ENCODE results near the gene MISP. TPM values are rescaled to one million over a fixed set of nuclear protein-coding genes. Genes with fewer than 3 reads are reported as not detected.

Gene MISP
- total and polyA plus RNA-seq, 10 of the 15 experiments (the other 5 are each of a cell fraction or from before 2014, with no cell fraction given), result not detected

- no peak overlapping the region for H3K27ac ChIP-seq (ENCODE audit: control insufficient read depth, insufficient read depth)
- no peak for ATAC-seq
- H3K4me3 ChIP-seq, result no peak overlapping the region
- in situ Hi-C loops (cut with MboI), result no loop called here
- TF ChIP-seq SREBF2 (IDR thresholded peaks at IDR 0.05; ENCODE audit: low read length) (no peak), BACH1 (IDR thresholded peaks at IDR 0.05; ENCODE audit: borderline replicate concordance) (no peak), SP1 (IDR thresholded peaks at IDR 0.05; ENCODE audit: low read depth, low read length) (no peak), NRF1 (conservative IDR thresholded peaks at IDR 0.05; ENCODE audit: low read depth, low read length) (no peak), ZNF217 (IDR thresholded peaks at IDR 0.05) (no peak), HCFC1 (IDR thresholded peaks at IDR 0.05; ENCODE audit: low read length) (no peak), CBX3 (IDR thresholded peaks at IDR 0.05; ENCODE audit: borderline replicate concordance, low read depth) (no peak), LARP7 (IDR thresholded peaks at IDR 0.05) (no peak), MEF2B (IDR thresholded peaks at IDR 0.05; ENCODE audit: partially characterized antibody, poor library complexity, severe bottlenecking) (no peak), E2F4 (IDR thresholded peaks at IDR 0.05; ENCODE audit: low read depth, low read length) (no peak), POLR2AphosphoS2 (IDR thresholded peaks at IDR 0.05; ENCODE audit: low read depth, low read length) (no peak), BRCA1 (IDR thresholded peaks at IDR 0.05; ENCODE audit: low read depth, low read length) (no peak), NFYA (IDR thresholded peaks at IDR 0.05; ENCODE audit: borderline replicate concordance, low read depth, low read length) (no peak), FOS (IDR thresholded peaks at IDR 0.05; ENCODE audit: borderline replicate concordance, extremely low read depth, insufficient read length) (no peak), NFIC (IDR thresholded peaks at IDR 0.05; ENCODE audit: low read depth, low read length) (no peak), POLR2A (IDR thresholded peaks at IDR 0.05; ENCODE audit: low read depth, low read length) (no peak)
- intact Hi-C loops (cut with micrococcal nuclease; ENCODE audit: unreplicated experiment), result no loop called here
- H3K27me3 ChIP-seq (replicated peaks in 1 of 2; ENCODE audit: control insufficient read depth in 2 of 2, insufficient read depth in 2 of 2, low read length in 1 of 2), result no peaks in the 10 kb centered on the region
- no peaks in the 10 kb centered on the region for H3K79me2 ChIP-seq (ENCODE audit: control insufficient read depth, insufficient read depth, low read length)
- SMC1A ChIA-PET (ENCODE audit: uncharacterized antibody, unreplicated experiment), result no interaction called here
- RAD21 ChIA-PET (ENCODE audit: unreplicated experiment), result no interaction called here
- H3K9ac ChIP-seq (ENCODE audit: control insufficient read depth, insufficient read depth, low read length), result no peak overlapping the region
- no peak overlapping the region for H2AFZ ChIP-seq (ENCODE audit: control insufficient read depth, low read depth, low read length)
- FAIRE-seq, result no peak
- 41% methylated on average over 31 of the region's 39 CpGs for WGBS (ENCODE audit: insufficient coverage, insufficient replicate concordance, low lambda C conversion rate, missing lambda C conversion rate)
- no TSS peak for BruUV-seq (replicated peaks)
- no peak overlapping the region for H3K4me2 ChIP-seq (ENCODE audit: control insufficient read depth, insufficient read depth)
- no peaks in the 10 kb centered on the region for H3K4me1 ChIP-seq (ENCODE audit: control insufficient read depth, insufficient read depth, low read length)
- H4K20me1 ChIP-seq (ENCODE audit: control insufficient read depth, insufficient read depth), result no peaks in the 10 kb centered on the region
- DNase-seq (ENCODE audit: low read depth, low spot score), result no peak
- peaks cover 4% of the 10 kb centered on the region; the same call in 1 of the 3 replicates for H3K9me3 ChIP-seq (replicated peaks; ENCODE audit: control insufficient read depth, insufficient read depth, low read length)
- H3K36me3 ChIP-seq (ENCODE audit: control insufficient read depth in 2 of 2, insufficient read depth in 2 of 2, low read length in 1 of 2), result no peaks in the 10 kb centered on the region
- POLR2A ChIA-PET, result no interaction called here
- CTCF ChIA-PET, result interaction anchor here (0.5 kb wide), 1 partner anchor 171 kb away, joined by 3 read pairs; no protein-coding TSS in a partner anchor
Measured at GRCh38 chr19:752652-753517, 2.0 kb downstream of the MISP start.

Data from GM12878 (cell line).